Astrocyte of the spinal cord (primary cell): ENCODE data around the gene FBXW8.

Source experiments
- DNase-seq: peaks from one replicate; pipeline ENCODE4 v3.0.0; 2011; ENCODE audit warnings: low read depth, low spot score
- H3K4me3 ChIP-seq: 2 replicates; pipeline ENCODE4 v1.5.1; 2011; ENCODE audit warnings: low read depth, mild to moderate bottlenecking, low read length, moderate library complexity
- in situ Hi-C: cut with HindIII; loops from 2 replicates; pipeline ENCODE4 v1.10.0; 2017; ENCODE audit warnings: low sequenced_read_pairs
- TF ChIP-seq, protein P1 (sequence below): IDR thresholded peaks from 2 replicates; pipeline ENCODE4 v1.5.1; 2012; ENCODE audit warnings: low read depth, mild to moderate bottlenecking, low read length, inconsistent platforms

Gene FBXW8

DNA sequence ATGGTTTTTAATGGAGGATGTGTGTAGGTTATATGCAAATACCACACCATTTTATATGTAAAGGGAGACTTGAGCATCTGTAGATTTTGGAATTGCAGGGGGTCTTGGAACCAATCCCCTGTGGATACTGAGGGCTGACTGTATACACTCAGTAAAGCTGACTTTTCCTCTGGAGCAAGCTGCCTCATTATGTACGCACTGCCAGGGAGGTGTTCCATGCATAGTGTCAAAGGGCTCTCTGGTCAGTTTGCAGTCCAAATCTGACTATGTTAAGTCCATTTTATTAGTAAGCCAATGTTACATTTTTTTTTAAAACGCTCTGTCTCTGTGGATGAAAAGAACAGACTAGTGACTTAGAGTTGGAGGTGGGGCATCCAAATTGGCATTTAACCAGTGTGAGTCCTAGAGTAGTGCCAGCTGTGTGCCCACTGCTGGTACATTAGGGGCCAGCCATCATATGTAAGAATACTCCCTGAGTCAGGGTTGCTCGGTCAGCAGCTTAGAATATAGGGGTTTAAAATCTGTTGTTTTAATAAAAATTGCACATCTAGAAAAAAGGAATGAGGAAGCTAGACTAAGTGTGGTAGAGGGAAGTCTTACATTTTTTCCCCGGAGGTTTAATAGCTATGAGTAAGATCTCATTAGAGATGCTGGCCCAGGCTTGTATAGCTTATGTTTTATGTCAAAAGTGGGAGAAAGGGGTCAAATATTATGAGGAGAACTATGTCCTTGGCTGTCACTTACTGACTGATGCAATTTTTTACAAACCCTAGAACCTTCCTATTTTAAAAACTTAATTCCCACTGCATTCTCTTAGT is 101.4 kb downstream of the FBXW8 start:
- peak; percentile 45 for DNase-seq
- TF ChIP-seq, protein P1, sequence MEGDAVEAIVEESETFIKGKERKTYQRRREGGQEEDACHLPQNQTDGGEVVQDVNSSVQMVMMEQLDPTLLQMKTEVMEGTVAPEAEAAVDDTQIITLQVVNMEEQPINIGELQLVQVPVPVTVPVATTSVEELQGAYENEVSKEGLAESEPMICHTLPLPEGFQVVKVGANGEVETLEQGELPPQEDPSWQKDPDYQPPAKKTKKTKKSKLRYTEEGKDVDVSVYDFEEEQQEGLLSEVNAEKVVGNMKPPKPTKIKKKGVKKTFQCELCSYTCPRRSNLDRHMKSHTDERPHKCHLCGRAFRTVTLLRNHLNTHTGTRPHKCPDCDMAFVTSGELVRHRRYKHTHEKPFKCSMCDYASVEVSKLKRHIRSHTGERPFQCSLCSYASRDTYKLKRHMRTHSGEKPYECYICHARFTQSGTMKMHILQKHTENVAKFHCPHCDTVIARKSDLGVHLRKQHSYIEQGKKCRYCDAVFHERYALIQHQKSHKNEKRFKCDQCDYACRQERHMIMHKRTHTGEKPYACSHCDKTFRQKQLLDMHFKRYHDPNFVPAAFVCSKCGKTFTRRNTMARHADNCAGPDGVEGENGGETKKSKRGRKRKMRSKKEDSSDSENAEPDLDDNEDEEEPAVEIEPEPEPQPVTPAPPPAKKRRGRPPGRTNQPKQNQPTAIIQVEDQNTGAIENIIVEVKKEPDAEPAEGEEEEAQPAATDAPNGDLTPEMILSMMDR, result no peak

DNA sequence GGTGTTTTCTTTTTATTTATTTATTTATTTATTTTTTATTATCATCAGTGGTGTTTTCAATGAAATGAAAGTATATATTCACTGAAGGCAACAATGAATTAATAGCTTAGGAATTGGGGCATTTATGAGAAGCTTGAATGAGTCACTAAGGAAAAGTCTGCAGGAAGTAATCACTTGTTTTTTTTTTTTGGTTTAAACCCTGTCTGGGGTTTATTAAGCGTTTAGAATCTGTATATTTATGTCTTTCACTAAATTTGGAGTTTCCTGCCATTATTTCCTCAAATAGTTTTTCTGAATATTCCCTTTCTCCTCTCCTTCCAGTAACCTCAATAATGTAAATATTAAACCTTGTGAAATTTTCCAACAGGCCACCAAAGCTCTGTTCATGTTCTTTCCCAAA is 103.0 kb downstream of the FBXW8 start:
- in situ Hi-C loops, result no loop called here
- H3K4me3 ChIP-seq, result no peak overlapping the region
- peak; percentile 12 for DNase-seq
- TF ChIP-seq, protein P1, result no peak

More for the DNA sequence above, 101.4 kb downstream of the FBXW8 start:
- no peak overlapping the region for H3K4me3 ChIP-seq
- in situ Hi-C loops, result no loop called here

DNA sequence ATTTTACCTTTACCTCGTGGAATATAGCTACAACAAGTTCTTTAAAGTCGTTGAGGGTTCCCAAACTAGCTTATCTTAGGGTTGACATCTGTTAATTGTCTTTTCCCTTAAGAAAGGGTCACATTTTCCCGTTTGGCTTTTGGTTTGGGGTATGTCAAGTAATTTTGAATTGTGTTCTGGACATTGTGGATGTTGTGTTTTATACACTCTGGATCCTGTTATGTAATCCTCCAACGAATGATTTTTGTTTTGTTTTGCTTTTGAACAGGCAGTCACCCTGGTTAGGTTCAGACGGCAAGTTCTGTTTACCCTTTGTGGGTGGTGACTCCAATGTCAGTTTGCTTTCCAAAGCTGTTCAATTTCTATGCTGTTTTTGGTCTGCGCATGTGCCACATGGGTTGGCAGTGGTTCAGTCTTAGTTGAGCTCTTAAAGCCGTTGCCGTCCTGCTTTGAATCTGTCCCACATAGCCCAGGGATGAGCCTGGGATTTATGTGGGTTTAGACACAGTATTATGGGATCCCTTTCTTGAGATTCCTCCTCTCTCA is 103.7 kb downstream of the FBXW8 start:
- TF ChIP-seq, protein P1, result no peak
- no peak for DNase-seq
- in situ Hi-C loops, result no loop called here
- no peak overlapping the region for H3K4me3 ChIP-seq

DNA sequence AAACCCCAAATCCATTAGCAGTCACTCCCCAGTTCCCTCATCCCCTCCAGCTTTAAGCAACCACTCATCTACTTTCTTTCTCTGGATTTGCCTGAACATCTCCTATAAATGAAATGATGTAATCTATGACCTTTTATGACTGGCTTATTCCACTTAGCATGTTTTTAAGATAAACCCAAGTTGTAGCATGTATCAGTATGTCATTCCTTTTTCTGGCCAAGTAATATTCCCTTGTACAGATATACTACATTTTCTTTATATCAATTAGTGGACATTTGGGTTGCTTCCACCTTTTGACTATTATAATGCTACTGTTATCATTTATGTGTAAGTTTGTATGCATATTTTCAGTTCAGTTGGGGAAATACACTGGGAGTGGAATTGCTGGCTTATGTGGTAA is 105.1 kb downstream of the FBXW8 start:
- in situ Hi-C loops, result no loop called here
- TF ChIP-seq, protein P1, result no peak
- H3K4me3 ChIP-seq, result no peak overlapping the region
- DNase-seq, result no peak

DNA sequence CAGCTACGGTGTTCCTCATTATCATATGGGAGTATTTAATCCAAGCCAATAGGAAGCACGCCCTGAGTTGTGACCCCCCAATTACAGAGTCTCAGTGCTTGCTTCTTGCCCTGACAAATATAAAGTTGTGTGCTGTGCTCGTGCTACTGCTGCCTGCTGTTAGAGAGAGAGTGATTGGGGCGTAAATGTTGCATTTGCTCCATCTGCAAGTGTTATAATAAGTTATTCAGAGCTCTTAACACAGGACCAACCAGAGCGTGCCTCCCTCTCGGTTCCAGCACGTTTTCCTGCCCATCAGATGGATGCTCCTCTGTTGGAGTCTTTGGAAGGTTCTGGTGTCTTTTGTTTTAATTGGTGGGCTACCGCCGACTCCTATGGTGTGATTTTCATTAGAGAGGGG is 107.1 kb downstream of the FBXW8 start:
- in situ Hi-C loops, result no loop called here
- TF ChIP-seq, protein P1, result no peak
- DNase-seq, result no peak
- no peak overlapping the region for H3K4me3 ChIP-seq

DNA sequence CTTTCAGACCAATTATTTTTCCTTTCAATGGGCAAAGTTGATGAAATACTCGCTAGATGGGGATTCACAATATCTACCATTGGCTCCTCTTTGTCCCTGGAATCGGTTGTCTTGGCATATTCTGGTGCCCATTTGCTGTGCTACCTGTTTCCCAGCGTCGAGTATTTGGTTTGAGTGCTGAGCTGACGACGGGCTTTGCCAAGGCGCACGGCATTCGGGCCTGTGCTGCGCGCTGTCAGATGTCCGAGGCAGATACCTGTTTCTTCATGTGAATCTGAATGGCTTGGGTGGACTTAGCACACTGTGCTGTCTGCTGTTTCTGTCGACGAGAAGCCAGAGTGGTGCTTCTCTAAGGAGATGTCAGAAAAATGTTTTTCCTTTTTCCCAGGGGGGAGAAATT is 107.5 kb downstream of the FBXW8 start:
- TF ChIP-seq, protein P1, result no peak

More for the DNA sequence above, 107.5 kb downstream of the FBXW8 start:
- in situ Hi-C loops, result no loop called here
- H3K4me3 ChIP-seq, result no peak overlapping the region
- no peak for DNase-seq
